ENCODE data around the gene PDXK. TPM values are rescaled to one million over a fixed set of nuclear protein-coding genes. Genes with fewer than 3 reads are reported as not detected.

The PDXK gene
- total and polyA plus RNA-seq, 9 of the 15 experiments (the other 6 are each of a cell fraction or from before 2014, with no cell fraction given), result 5.6 to 162 (median 76.5) TPM

GRCh38 chr21:43719748-43720538 is 1.0 kb downstream of the PDXK start (continued):
- TF ChIP-seq TSC22D4 (tag; IDR thresholded peaks at IDR 0.05), result no peak
- peak; percentile 17 for TF ChIP-seq SAP30 (IDR thresholded peaks at IDR 0.05; ENCODE audit: borderline replicate concordance, insufficient read depth, low read depth, low read length, poor library complexity, severe bottlenecking)
- TF ChIP-seq PRDM10 (IDR thresholded peaks at IDR 0.05; ENCODE audit: partially characterized antibody), result no peak
- TF ChIP-seq GABPB1 (CRISPR knock-in tag; IDR thresholded peaks at IDR 0.05), result 0 out of 2 replicates have a peak, but pooled peaks have one; percentile 47
- TF ChIP-seq ZBTB17 (CRISPR knock-in tag; IDR thresholded peaks at IDR 0.05), result 0 out of 2 replicates have a peak, but pooled peaks have one; percentile 14
- TF ChIP-seq ZC3H4 (CRISPR knock-in tag; IDR thresholded peaks at IDR 0.05; ENCODE audit: borderline replicate concordance), result peak; percentile 78; the same call in 1 of the 2 replicates
- no peak for TF ChIP-seq YBX1 (IDR thresholded peaks at IDR 0.05)
- no peak for TF ChIP-seq DIDO1 (tag; IDR thresholded peaks at IDR 0.05; ENCODE audit: low read depth)
- no peak for TF ChIP-seq XRCC4 (IDR thresholded peaks at IDR 0.05; ENCODE audit: extremely low read depth, insufficient read depth, insufficient read length)
- TF ChIP-seq FOXP4 (CRISPR knock-in tag; IDR thresholded peaks at IDR 0.05; ENCODE audit: borderline replicate concordance), result peak; percentile 60; the same call in 1 of the 2 replicates
- TF ChIP-seq TAF15 (IDR thresholded peaks at IDR 0.05; ENCODE audit: low read depth, low read length), result 0 out of 2 replicates have a peak, but pooled peaks have one; percentile 35
- no peak for TF ChIP-seq GTF3C2 (IDR thresholded peaks at IDR 0.05; ENCODE audit: borderline replicate concordance, extremely low read depth, insufficient read length)
- TF ChIP-seq E2F4 (CRISPR knock-in tag; IDR thresholded peaks at IDR 0.05; ENCODE audit: low read depth), result 0 out of 2 replicates have a peak, but pooled peaks have one; percentile 36
- 0 out of 2 replicates have a peak, but pooled peaks have one; percentile 25 for TF ChIP-seq KAT7 (CRISPR knock-in tag; IDR thresholded peaks at IDR 0.05; ENCODE audit: borderline replicate concordance)
- no peak for TF ChIP-seq SMARCA5 (IDR thresholded peaks at IDR 0.05)
- TF ChIP-seq PCBP1 (IDR thresholded peaks at IDR 0.05; ENCODE audit: low read depth, low read length, poor library complexity, severe bottlenecking), result peak; percentile 13

Measured in K562 (cell line).